B cell (primary cell): Measurements from ENCODE around the gene FAHD1. TPM values are rescaled to one million over a fixed set of nuclear protein-coding genes. Genes with fewer than 3 reads are reported as not detected.

Experiments
- ATAC-seq: fragments of 200-7000 bp; cut with Tn5 transposase; one replicate; pipeline ENCODE4 v1.10.0; 2021; ENCODE audit warnings: low read depth, mild to moderate bottlenecking, moderate number of reproducible peaks, moderate library complexity
- CTCF ChIA-PET: fragments of 350-600 bp; sonication (Branson Sonifier 250); formaldehyde crosslinking; loops from one replicate; lab custom pipeline; 2021; ENCODE audit warnings: antibody characterized with exemption, inconsistent platforms; lab: Charles Lee
- POLR2A ChIA-PET: fragments of 350-600 bp; sonication (Branson Sonifier 250); formaldehyde crosslinking; loops from one replicate; lab custom pipeline; 2021; ENCODE audit warnings: antibody characterized with exemption; lab: Charles Lee
- DNase-seq: peaks from one replicate; pipeline ENCODE4 v3.0.0; 2013
- H2AFZ ChIP-seq: 2 replicates; pipeline ENCODE4 v1.6.1; 2012; ENCODE audit warnings: mild to moderate bottlenecking, low read depth, low read length; ENCODE audit not compliant: insufficient read depth, poor library complexity, severe bottlenecking
- H3K27ac ChIP-seq, 2 donors: 1 replicate in 1 of 2; 2 replicates in 1 of 2; pipeline ENCODE4 v1.5.1; 2012 to 2013; ENCODE audit warnings: low read length in 2 of 2, mild to moderate bottlenecking in 2 of 2, moderate library complexity in 1 of 2
- H3K27me3 ChIP-seq, 4 experiments: fragments of 200-600 bp in 1 of 4; sonication (generic) in 1 of 4; replicated peaks in 1 of 4; 1 replicate in 2 of 4; 2 replicates in 2 of 4; pipeline versions ENCODE4 v1.6.1 to v1.7.0; 2013 to 2016; ENCODE audit warnings: low read length in 3 of 4, mild to moderate bottlenecking in 2 of 4, mixed read lengths in 1 of 4, moderate library complexity in 1 of 4; ENCODE audit not compliant: insufficient read depth in 4 of 4, control insufficient read depth in 3 of 4; ENCODE audit errors: control extremely low read depth in 1 of 4
- H3K36me3 ChIP-seq, 2 experiments: replicated peaks in 1 of 2; 1 replicate in 1 of 2; 2 replicates in 1 of 2; pipeline versions ENCODE4 v1.6.1 to v1.7.1; 2013; ENCODE audit warnings: low read length in 1 of 2; ENCODE audit not compliant: insufficient read depth in 2 of 2, control insufficient read depth in 1 of 2; ENCODE audit errors: control extremely low read depth in 1 of 2, extremely low read depth in 1 of 2
- H3K4me1 ChIP-seq, 2 donors: fragments of 200-600 bp in 1 of 2; sonication (generic) in 1 of 2; 1 replicate in 1 of 2; 2 replicates in 1 of 2; pipeline versions ENCODE4 v1.5.1 to v1.6.1; 2013 to 2017; ENCODE audit warnings: low read length in 2 of 2; ENCODE audit not compliant: control insufficient read depth in 2 of 2, insufficient read depth in 2 of 2
- H3K4me2 ChIP-seq: replicated peaks from 2 replicates; pipeline ENCODE3; 2012; ENCODE audit warnings: mild to moderate bottlenecking, low read depth, low read length; ENCODE audit not compliant: poor library complexity, severe bottlenecking
- H3K4me3 ChIP-seq, 5 experiments: fragments of 200-600 bp in 1 of 5; sonication (generic) in 1 of 5; 1 replicate in 3 of 5; 2 replicates in 2 of 5; pipeline versions ENCODE4 v1.5.1 to v1.7.0; 2011 to 2016; ENCODE audit warnings: low read length in 4 of 5, mild to moderate bottlenecking in 4 of 5, low read depth in 2 of 5, control low read depth in 1 of 5, moderate library complexity in 1 of 5; ENCODE audit not compliant: insufficient read depth in 1 of 5; ENCODE audit errors: control extremely low read depth in 1 of 5, extremely low read depth in 1 of 5
- H3K79me2 ChIP-seq: fragments of 200-600 bp; sonication (generic); one replicate; pipeline ENCODE4 v1.6.0; 2016; ENCODE audit warnings: low read length; ENCODE audit not compliant: control insufficient read depth, insufficient read depth
- H3K9ac ChIP-seq: fragments of 200-600 bp; sonication (generic); 2 replicates; pipeline ENCODE4 v1.6.1; 2017; ENCODE audit warnings: mild to moderate bottlenecking, low read length, moderate library complexity
- H3K9me3 ChIP-seq, 3 donors: one replicate each; pipeline versions ENCODE4 v1.6.1 to v1.7.1; 2013; ENCODE audit warnings: low read length in 2 of 3; ENCODE audit not compliant: control insufficient read depth in 2 of 3, insufficient read depth in 1 of 3; ENCODE audit errors: control extremely low read depth in 1 of 3
- H4K20me1 ChIP-seq: 2 replicates; pipeline ENCODE4 v1.6.0; 2012; ENCODE audit warnings: mild to moderate bottlenecking, low read length; ENCODE audit not compliant: insufficient read depth, control insufficient read depth, poor library complexity, severe bottlenecking
- H3K27ac Mint-ChIP-seq: one replicate; pipeline ENCODE4 v1.8.0; 2021; ENCODE audit warnings: mixed read lengths
- H3K27me3 Mint-ChIP-seq: one replicate; pipeline ENCODE4 v1.8.0; 2021; ENCODE audit warnings: mixed read lengths
- H3K4me1 Mint-ChIP-seq: one replicate; pipeline ENCODE4 v1.8.0; 2021; ENCODE audit warnings: mixed read lengths
- H3K4me3 Mint-ChIP-seq: one replicate; pipeline ENCODE4 v1.8.0; 2021; ENCODE audit warnings: mixed read lengths
- H3K9me3 Mint-ChIP-seq: one replicate; pipeline ENCODE4 v1.8.0; 2022; ENCODE audit warnings: mixed read lengths; ENCODE audit not compliant: insufficient read depth
- EZH2 ChIP-seq: IDR thresholded peaks from 2 replicates; pipeline ENCODE4 v1.6.1; 2012; ENCODE audit warnings: borderline replicate concordance, low read depth, mild to moderate bottlenecking, moderate library complexity, low read length; ENCODE audit not compliant: insufficient read depth, poor library complexity, severe bottlenecking
- WGBS: methylation state at CpG from one replicate; pipeline ENCODE4 v1.1.5; 2013; ENCODE audit warnings: missing lambda C conversion rate; ENCODE audit not compliant: insufficient coverage; 5-methylcytosine and 5-hydroxymethylcytosine counted together
- intact Hi-C: fragments of 100-400 bp; cut with micrococcal nuclease; formaldehyde crosslinking; loops from one replicate; pipeline ENCODE4 v1.10.0; 2022
- polyA plus RNA-seq: library from polyadenylated mRNA; depleted of rRNA; stranded (reverse); fragments of >200 nt; gene quantifications from 2 replicates; pipeline ENCODE4 v1.2.3, GENCODE V29; 2012
- total RNA-seq, 2 donors: library from RNA; stranded (reverse); fragments of 120-200 nt in 1 of 2; gene quantifications; 1 replicate in 1 of 2; 2 replicates in 1 of 2; pipeline versions ENCODE4 v1.2.3 to v1.2.4, GENCODE V29; 2013 to 2022
- TF ChIP-seq, protein P1 (sequence below): fragments of 200-600 bp; IDR thresholded peaks from one replicate; pipeline ENCODE4 v1.8.0; 2022; ENCODE audit warnings: antibody characterized with exemption, mild to moderate bottlenecking

The FAHD1 gene
- total and polyA plus RNA-seq, 2 donors (not counting 1 experiment from before 2014, with no cell fraction given), result 11.0 to 14.5 TPM

DNA sequence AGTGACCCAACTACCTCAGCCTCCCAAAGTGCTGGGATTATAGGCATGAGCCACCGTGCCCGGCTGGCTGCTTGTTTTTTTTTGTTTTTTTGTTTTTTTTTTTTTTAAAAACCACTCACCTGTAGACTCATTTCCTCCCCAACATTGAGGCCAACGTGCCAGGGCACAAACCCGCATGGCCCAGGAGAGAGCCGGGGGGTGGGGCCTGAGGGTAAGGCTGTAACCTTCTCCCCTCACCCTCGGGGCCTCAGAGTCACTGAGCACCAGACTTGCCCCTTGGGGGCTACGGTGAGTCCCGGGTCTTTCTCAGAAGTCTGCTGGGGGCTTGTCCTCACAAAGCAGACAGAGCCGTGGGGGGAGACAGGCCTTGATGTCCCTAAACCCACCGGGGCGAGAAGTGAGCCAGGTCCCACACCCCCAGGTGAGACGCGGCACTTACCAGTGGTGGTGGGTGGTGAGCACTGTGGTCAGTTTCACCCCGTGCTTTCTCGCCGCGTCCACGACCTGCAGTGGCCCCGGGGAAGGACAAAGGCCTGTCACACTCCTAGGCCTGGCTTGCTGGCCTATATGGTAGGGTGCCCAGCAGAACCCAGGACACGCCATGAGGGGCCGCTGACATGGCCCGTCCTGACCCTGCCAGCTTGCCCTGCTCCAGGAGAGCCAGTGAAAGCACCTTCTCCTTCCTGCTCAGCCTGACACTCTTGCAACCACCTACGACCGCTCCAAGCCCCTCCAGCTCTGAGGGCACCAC, 5.0 kb upstream of the FAHD1 start:
- H3K4me1 Mint-ChIP-seq, result peaks cover 18% of the 10 kb centered on the region

DNA sequence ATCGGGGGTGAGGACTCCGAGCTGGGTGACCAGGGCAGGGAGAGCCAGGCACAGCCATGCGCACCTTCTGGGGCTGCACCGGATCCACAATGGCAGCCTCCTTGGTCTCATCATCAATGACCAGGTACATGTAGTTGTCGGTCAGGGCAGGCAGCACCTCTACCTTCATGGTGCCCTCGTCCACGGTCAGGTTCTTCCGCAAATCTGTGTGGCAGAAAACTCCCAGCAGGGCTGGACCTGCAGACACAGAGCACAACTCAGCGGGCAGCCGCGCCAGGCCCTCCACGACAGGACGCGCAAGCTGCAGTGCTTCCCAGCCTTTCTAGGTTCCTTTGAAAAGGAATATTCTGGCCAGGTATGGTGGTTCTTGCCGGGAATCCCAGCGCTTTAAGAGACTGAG, 4.2 kb upstream of the FAHD1 start:
- no peak overlapping the region for H3K9ac ChIP-seq
- no peaks in the 10 kb centered on the region for H3K9me3 Mint-ChIP-seq
- H3K4me2 ChIP-seq, result no peak overlapping the region
- H2AFZ ChIP-seq, result no peak overlapping the region
- ATAC-seq, result no peak
- peaks cover 58% of the 10 kb centered on the region for H3K79me2 ChIP-seq
- H3K4me3 ChIP-seq, result no peak overlapping the region
- H3K4me3 Mint-ChIP-seq, result no peak overlapping the region
- no peaks in the 10 kb centered on the region for H3K9me3 ChIP-seq
- intact Hi-C loops, result no loop called here
- 98% methylated on average over 15 of the region's 16 CpGs for WGBS
- peaks cover 0 to 34% of the 10 kb centered on the region in 2 experiments for H3K36me3 ChIP-seq
- H3K4me1 ChIP-seq, result peaks cover 12 to 16% of the 10 kb centered on the region in 2 donors
- H3K27ac ChIP-seq, result no peak overlapping the region
- TF ChIP-seq, protein P1, sequence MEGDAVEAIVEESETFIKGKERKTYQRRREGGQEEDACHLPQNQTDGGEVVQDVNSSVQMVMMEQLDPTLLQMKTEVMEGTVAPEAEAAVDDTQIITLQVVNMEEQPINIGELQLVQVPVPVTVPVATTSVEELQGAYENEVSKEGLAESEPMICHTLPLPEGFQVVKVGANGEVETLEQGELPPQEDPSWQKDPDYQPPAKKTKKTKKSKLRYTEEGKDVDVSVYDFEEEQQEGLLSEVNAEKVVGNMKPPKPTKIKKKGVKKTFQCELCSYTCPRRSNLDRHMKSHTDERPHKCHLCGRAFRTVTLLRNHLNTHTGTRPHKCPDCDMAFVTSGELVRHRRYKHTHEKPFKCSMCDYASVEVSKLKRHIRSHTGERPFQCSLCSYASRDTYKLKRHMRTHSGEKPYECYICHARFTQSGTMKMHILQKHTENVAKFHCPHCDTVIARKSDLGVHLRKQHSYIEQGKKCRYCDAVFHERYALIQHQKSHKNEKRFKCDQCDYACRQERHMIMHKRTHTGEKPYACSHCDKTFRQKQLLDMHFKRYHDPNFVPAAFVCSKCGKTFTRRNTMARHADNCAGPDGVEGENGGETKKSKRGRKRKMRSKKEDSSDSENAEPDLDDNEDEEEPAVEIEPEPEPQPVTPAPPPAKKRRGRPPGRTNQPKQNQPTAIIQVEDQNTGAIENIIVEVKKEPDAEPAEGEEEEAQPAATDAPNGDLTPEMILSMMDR, result no peak
- TF ChIP-seq EZH2, result no peak
- CTCF ChIA-PET, result no interaction called here
- no peaks in the 10 kb centered on the region for H3K27me3 Mint-ChIP-seq
- no peak overlapping the region for H3K27ac Mint-ChIP-seq
- H3K27me3 ChIP-seq, result no peaks in the 10 kb centered on the region
- POLR2A ChIA-PET, result no interaction called here
- H3K4me1 Mint-ChIP-seq, result peaks cover 26% of the 10 kb centered on the region
- no peak for DNase-seq
- peaks cover 52% of the 10 kb centered on the region for H4K20me1 ChIP-seq

More for the DNA sequence above, 5.0 kb upstream of the FAHD1 start:
- peaks cover 0 to 39% of the 10 kb centered on the region in 2 experiments for H3K36me3 ChIP-seq
- no peak for TF ChIP-seq EZH2
- TF ChIP-seq, protein P1, result no peak
- no peaks in the 10 kb centered on the region for H3K27me3 ChIP-seq
- H2AFZ ChIP-seq, result no peak overlapping the region
- H3K4me3 ChIP-seq, result no peak overlapping the region
- no peak overlapping the region for H3K4me2 ChIP-seq
- H3K27ac ChIP-seq, result no peak overlapping the region
- H3K79me2 ChIP-seq, result peaks cover 50% of the 10 kb centered on the region
- H4K20me1 ChIP-seq, result peaks cover 56% of the 10 kb centered on the region
- DNase-seq, result no peak
- WGBS, result 93% methylated on average over 22 of the region's 24 CpGs
- Mint-ChIP-seq H3K9me3 (no peaks in the 10 kb centered on the region), H3K27me3 (no peaks in the 10 kb centered on the region), H3K4me3 (no peak overlapping the region), H3K27ac (no peak overlapping the region)
- peaks cover 7 to 10% of the 10 kb centered on the region in 2 donors for H3K4me1 ChIP-seq
- ATAC-seq, result no peak
- ChIA-PET CTCF (no interaction called here), POLR2A (no interaction called here)
- no peak overlapping the region for H3K9ac ChIP-seq
- intact Hi-C loops, result no loop called here
- H3K9me3 ChIP-seq, result no peaks in the 10 kb centered on the region
